Neuronal stem cell (in vitro differentiated cells): ENCODE data around the gene PRELID3B.

Experiments
- DNase-seq: peaks from one replicate; pipeline ENCODE4 v3.0.0-alpha.2; 2013; ENCODE audit warnings: low spot score
- H2AFZ ChIP-seq: one replicate; pipeline ENCODE4 v1.6.1; 2013; ENCODE audit warnings: mild to moderate bottlenecking, low read length, inconsistent platforms
- H2AK5ac ChIP-seq: 2 replicates; pipeline ENCODE4 v1.6.1; 2013; ENCODE audit warnings: low read depth, mild to moderate bottlenecking, inconsistent platforms, low read length, moderate library complexity, mixed read lengths
- H2BK120ac ChIP-seq: 2 replicates; pipeline ENCODE4 v1.6.1; 2013; ENCODE audit warnings: low read depth, mild to moderate bottlenecking, inconsistent platforms, low read length, moderate library complexity, mixed read lengths
- H2BK12ac ChIP-seq: one replicate; pipeline ENCODE4 v1.6.1; 2013; ENCODE audit warnings: low read length, inconsistent platforms
- H2BK15ac ChIP-seq: 2 replicates; pipeline ENCODE4 v1.6.1; 2013; ENCODE audit warnings: mild to moderate bottlenecking, low read length, inconsistent platforms, mixed read lengths
- H2BK5ac ChIP-seq: one replicate; pipeline ENCODE4 v1.6.1; 2013; ENCODE audit warnings: inconsistent platforms, mild to moderate bottlenecking, low read length, moderate library complexity
- H3K14ac ChIP-seq: one replicate; pipeline ENCODE4 v1.6.1; 2013; ENCODE audit warnings: low read length, inconsistent platforms
- H3K18ac ChIP-seq: 2 replicates; pipeline ENCODE4 v1.6.1; 2013; ENCODE audit warnings: low read length, inconsistent platforms
- H3K23ac ChIP-seq: 2 replicates; pipeline ENCODE4 v1.6.1; 2013; ENCODE audit warnings: low read depth, mild to moderate bottlenecking, mixed read lengths, low read length, inconsistent platforms; ENCODE audit not compliant: poor library complexity
- H3K27ac ChIP-seq: replicated peaks from 3 replicates; pipeline ENCODE4 v1.5.1; 2013; ENCODE audit warnings: low read length, inconsistent platforms
- H3K27me3 ChIP-seq, 3 experiments: 2 replicates each; pipeline ENCODE4 v1.6.1; 2013; ENCODE audit warnings: low read length in 3 of 3, mild to moderate bottlenecking in 2 of 3, inconsistent platforms in 1 of 3, low read depth in 1 of 3, mixed read lengths in 1 of 3, moderate library complexity in 1 of 3; ENCODE audit not compliant: control insufficient read depth in 3 of 3, insufficient read depth in 3 of 3
- H3K36me3 ChIP-seq, 2 donors: replicated peaks in 1 of 2; 2 replicates each; pipeline ENCODE4 v1.6.1; 2013; ENCODE audit warnings: low read length in 2 of 2; ENCODE audit not compliant: control insufficient read depth in 2 of 2, insufficient read depth in 2 of 2
- H3K4ac ChIP-seq: 2 replicates; pipeline ENCODE4 v1.6.1; 2013; ENCODE audit warnings: inconsistent platforms, mild to moderate bottlenecking, low read length, moderate library complexity
- H3K4me1 ChIP-seq, 2 donors: 1 replicate in 1 of 2; 2 replicates in 1 of 2; pipeline ENCODE4 v1.6.1; 2013; ENCODE audit warnings: low read length in 2 of 2, low read depth in 1 of 2; ENCODE audit not compliant: control insufficient read depth in 2 of 2, insufficient read depth in 1 of 2
- H3K4me2 ChIP-seq: one replicate; pipeline ENCODE4 v1.6.1; 2013; ENCODE audit warnings: mild to moderate bottlenecking, low read length, inconsistent platforms; ENCODE audit not compliant: insufficient read depth, poor library complexity, severe bottlenecking
- H3K4me3 ChIP-seq, 2 donors: 2 replicates each; pipeline ENCODE4 v1.5.1; 2013; ENCODE audit warnings: low read length in 2 of 2, mild to moderate bottlenecking in 2 of 2, inconsistent platforms in 1 of 2, moderate library complexity in 1 of 2
- H3K79me1 ChIP-seq: one replicate; pipeline ENCODE4 v1.6.1; 2013; ENCODE audit warnings: low read depth, mild to moderate bottlenecking, inconsistent platforms, low read length, moderate library complexity
- H3K9ac ChIP-seq: one replicate; pipeline ENCODE4 v1.6.1; 2013; ENCODE audit warnings: mild to moderate bottlenecking, low read depth, low read length, inconsistent platforms; ENCODE audit not compliant: poor library complexity
- H3K9me3 ChIP-seq, 2 donors: replicated peaks in 1 of 2; 2 replicates each; pipeline versions ENCODE3 to v1.6.1; 2013; ENCODE audit warnings: low read length in 2 of 2, mild to moderate bottlenecking in 2 of 2, inconsistent platforms in 1 of 2, low read depth in 1 of 2, mixed read lengths in 1 of 2, moderate library complexity in 1 of 2; ENCODE audit not compliant: control insufficient read depth in 2 of 2, insufficient read depth in 1 of 2
- H4K8ac ChIP-seq: one replicate; pipeline ENCODE4 v1.6.1; 2013; ENCODE audit warnings: low read depth, mild to moderate bottlenecking, inconsistent platforms, low read length, moderate library complexity
- H4K91ac ChIP-seq: one replicate; pipeline ENCODE4 v1.6.1; 2013; ENCODE audit warnings: low read length, low read depth, mild to moderate bottlenecking, inconsistent platforms; ENCODE audit not compliant: poor library complexity
- WGBS, 2 donors: extraction: QIAGEN DNeasy Blood & Tissue Kit; methylation state at CpG; one replicate each; pipeline ENCODE4 v1.1.7; 2013; ENCODE audit warnings: missing lambda C conversion rate in 2 of 2, mixed read lengths in 1 of 2; ENCODE audit not compliant: insufficient read length in 2 of 2, insufficient replicate concordance in 1 of 2; ENCODE audit errors: extremely low coverage in 2 of 2; 5-methylcytosine and 5-hydroxymethylcytosine counted together

The PRELID3B gene

DNA sequence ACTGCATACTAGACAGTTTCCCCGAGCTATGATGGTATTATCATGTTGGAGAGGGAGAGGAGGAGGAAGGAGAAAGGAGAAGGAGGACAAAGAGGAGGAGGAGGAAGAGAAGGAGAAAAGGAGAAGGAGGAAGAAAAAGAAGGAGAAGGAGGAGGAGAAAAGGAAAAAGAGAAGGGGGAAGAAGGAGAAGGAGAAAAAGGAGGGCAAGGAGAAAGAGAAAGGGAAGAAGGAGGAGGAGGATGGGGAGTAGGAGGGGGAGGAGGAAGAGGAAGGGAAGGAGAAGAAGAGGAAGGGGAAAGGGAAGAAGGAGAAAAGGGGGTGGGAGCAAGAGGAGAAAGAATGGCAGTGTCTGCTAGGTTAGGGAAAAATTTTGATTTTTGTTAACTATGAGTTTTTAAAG is 35.1 kb upstream of the PRELID3B start:
- Histone ChIP-seq H3K79me1 (no peaks in the 10 kb centered on the region), H3K4me1 (no peaks in the 10 kb centered on the region)

DNA sequence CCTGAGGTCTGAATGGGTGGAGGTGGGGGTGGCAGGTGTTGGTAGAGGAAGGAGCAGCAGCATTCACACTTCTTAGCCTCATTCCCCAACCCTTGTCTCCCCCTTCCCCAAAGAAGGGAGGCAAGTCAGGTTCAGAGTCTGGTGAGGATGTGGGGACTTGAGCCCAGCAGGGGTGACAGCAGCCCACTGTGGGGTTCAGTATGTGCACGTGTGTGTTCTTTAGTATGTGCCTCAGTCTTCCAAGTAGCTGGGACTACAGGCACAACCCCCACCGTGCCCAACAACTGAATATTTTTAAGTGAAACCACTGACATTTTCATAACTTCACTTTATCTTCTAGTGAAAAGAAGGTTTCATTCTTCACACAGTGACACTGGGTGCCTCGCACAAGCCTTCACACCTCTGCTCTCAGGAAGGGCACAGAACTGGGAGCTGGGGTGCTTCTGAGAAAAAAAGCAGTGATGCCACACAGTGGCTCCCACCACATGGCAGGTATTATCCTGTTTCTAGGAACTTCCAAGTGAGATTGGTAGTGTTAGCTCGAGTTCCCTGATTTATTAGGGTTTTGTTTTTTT is 33.4 kb upstream of the PRELID3B start:
- H2BK120ac ChIP-seq: no peak overlapping the region
- H2AFZ ChIP-seq: no peak overlapping the region
- H3K27ac ChIP-seq: no peak overlapping the region
- H3K18ac ChIP-seq: no peak overlapping the region
- no peaks in the 10 kb centered on the region for H3K36me3 ChIP-seq
- no peak for DNase-seq
- H3K23ac ChIP-seq: no peak overlapping the region
- H3K14ac ChIP-seq: no peak overlapping the region
- H2BK12ac ChIP-seq: no peak overlapping the region
- no peak overlapping the region for H2BK5ac ChIP-seq
- no peaks in the 10 kb centered on the region for H3K4me1 ChIP-seq
- H3K4ac ChIP-seq: no peak overlapping the region
- H3K9ac ChIP-seq: no peak overlapping the region
- H2AK5ac ChIP-seq: no peak overlapping the region
- no peak overlapping the region for H2BK15ac ChIP-seq
- no peaks in the 10 kb centered on the region for H3K9me3 ChIP-seq
- peaks cover 0 to 34% (median 0%) of the 10 kb centered on the region in 3 experiments for H3K27me3 ChIP-seq
- H3K4me2 ChIP-seq: no peak overlapping the region
- no CpG with 5 or more reads among the region's 4 CpGs for WGBS, 2 donors
- no peak overlapping the region for H4K8ac ChIP-seq
- no peaks in the 10 kb centered on the region for H3K79me1 ChIP-seq
- no peak overlapping the region for H4K91ac ChIP-seq
- no peak overlapping the region for H3K4me3 ChIP-seq

More for the DNA sequence above, 35.1 kb upstream of the PRELID3B start:
- H3K27ac ChIP-seq: no peak overlapping the region
- H3K14ac ChIP-seq: no peak overlapping the region
- H3K27me3 ChIP-seq: peaks cover 0 to 22% (median 0%) of the 10 kb centered on the region in 3 experiments
- no peak overlapping the region for H3K18ac ChIP-seq
- H2AFZ ChIP-seq: no peak overlapping the region
- no peak overlapping the region for H3K4me2 ChIP-seq
- H3K9ac ChIP-seq: no peak overlapping the region
- H2AK5ac ChIP-seq: no peak overlapping the region
- no peak overlapping the region for H3K4ac ChIP-seq
- H3K9me3 ChIP-seq: no peaks in the 10 kb centered on the region
- H2BK5ac ChIP-seq: no peak overlapping the region
- no peak overlapping the region for H2BK12ac ChIP-seq
- DNase-seq: no peak
- no peak overlapping the region for H2BK120ac ChIP-seq
- H4K91ac ChIP-seq: no peak overlapping the region
- no CpG with 5 or more reads among the region's 1 CpG for WGBS, 2 donors
- H3K23ac ChIP-seq: no peak overlapping the region
- no peak overlapping the region for H3K4me3 ChIP-seq
- H2BK15ac ChIP-seq: no peak overlapping the region
- no peak overlapping the region for H4K8ac ChIP-seq
- H3K36me3 ChIP-seq: no peaks in the 10 kb centered on the region

DNA sequence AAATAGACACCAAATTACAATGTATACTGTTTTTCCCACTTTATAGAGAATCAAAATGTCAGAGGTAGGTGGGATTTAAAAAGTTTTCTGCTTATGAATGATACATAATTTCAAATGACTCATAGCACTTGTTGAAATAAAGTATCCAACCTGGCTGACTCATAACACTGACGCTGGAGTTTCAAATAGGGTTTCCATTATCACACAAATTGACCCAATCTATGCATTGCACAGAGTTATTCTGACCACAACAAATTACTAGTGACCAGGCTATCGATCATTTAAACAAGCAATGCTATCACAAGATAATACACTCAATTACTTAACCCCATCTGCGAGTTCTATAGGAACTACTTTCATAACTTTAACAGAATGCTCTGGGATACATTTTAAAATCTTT is 31.9 kb upstream of the PRELID3B start:
- Histone ChIP-seq H4K8ac (no peak overlapping the region), H4K91ac (no peak overlapping the region), H3K4me3 (no peak overlapping the region), H3K79me1 (no peaks in the 10 kb centered on the region), H2BK15ac (no peak overlapping the region), H3K9me3 (no peaks in the 10 kb centered on the region), H3K4me1 (no peaks in the 10 kb centered on the region), H3K18ac (no peak overlapping the region), H2AFZ (no peak overlapping the region), H2AK5ac (no peak overlapping the region), H3K36me3 (no peaks in the 10 kb centered on the region), H3K23ac (no peak overlapping the region), H3K4ac (no peak overlapping the region), H3K9ac (no peak overlapping the region), H3K27ac (no peak overlapping the region), H3K14ac (no peak overlapping the region), H3K27me3 (peaks cover 0 to 36% (median 0%) of the 10 kb centered on the region in 3 experiments), H2BK5ac (no peak overlapping the region), H3K4me2 (no peak overlapping the region), H2BK12ac (no peak overlapping the region), H2BK120ac (no peak overlapping the region)
- DNase-seq: no peak
- WGBS, 2 donors: no CpG with 5 or more reads among the region's 3 CpGs

DNA sequence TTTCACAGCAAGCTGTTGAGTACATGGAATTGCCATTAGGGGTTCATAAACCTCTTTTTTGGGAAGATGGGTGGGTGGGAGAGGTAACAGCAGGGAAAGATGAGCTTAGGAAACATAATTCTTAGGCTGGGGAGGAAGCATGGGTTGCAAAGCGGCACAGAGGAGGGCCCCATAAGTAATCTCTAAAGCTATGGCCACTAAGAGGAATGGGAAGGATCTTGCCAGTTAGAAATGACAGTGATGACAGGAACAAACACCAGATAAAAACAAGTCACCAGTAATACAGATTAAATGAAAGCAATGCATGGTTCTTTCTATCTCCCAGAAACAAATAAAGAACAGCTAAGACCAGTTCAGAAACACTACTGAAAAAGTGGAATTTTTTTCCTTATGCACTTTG is 31.0 kb upstream of the PRELID3B start:
- Histone ChIP-seq H2BK12ac (no peak overlapping the region), H3K23ac (no peak overlapping the region), H3K27ac (no peak overlapping the region), H3K4ac (no peak overlapping the region), H3K18ac (no peak overlapping the region), H2AFZ (no peak overlapping the region), H2AK5ac (no peak overlapping the region), H2BK5ac (no peak overlapping the region), H3K79me1 (no peaks in the 10 kb centered on the region), H2BK15ac (no peak overlapping the region), H3K27me3 (peaks cover 0 to 39% (median 0%) of the 10 kb centered on the region in 3 experiments), H3K9me3 (no peaks in the 10 kb centered on the region), H2BK120ac (no peak overlapping the region), H3K14ac (no peak overlapping the region), H3K4me2 (no peak overlapping the region), H3K9ac (no peak overlapping the region), H3K4me1 (no peaks in the 10 kb centered on the region), H4K91ac (no peak overlapping the region), H3K4me3 (no peak overlapping the region), H4K8ac (no peak overlapping the region), H3K36me3 (no peaks in the 10 kb centered on the region)
- no CpG with 5 or more reads among the region's 1 CpG for WGBS, 2 donors
- no peak for DNase-seq
